H54 (cell line): ENCODE measurements around the gene CD274.
"Not testable (repeated sequence)": the region's sequence is repeated elsewhere in the genome, so short reads cannot be mapped to it uniquely, and the experiment has no call there.

Experiments used
- DNase-seq: peaks from one replicate; pipeline ENCODE4 v3.0.0; 2011; ENCODE audit warnings: low spot score, mixed read lengths; ENCODE audit not compliant: insufficient read length
- FAIRE-seq: peaks from 3 replicates; lab custom pipeline; 2011; peaks lifted over from hg19 to GRCh38; lab: Jason Lieb, UNC
- POLR2A ChIP-seq: IDR thresholded peaks from 2 replicates; pipeline ENCODE4 v1.6.1; 2011; ENCODE audit warnings: low read depth, mild to moderate bottlenecking, low read length

Gene CD274

DNA sequence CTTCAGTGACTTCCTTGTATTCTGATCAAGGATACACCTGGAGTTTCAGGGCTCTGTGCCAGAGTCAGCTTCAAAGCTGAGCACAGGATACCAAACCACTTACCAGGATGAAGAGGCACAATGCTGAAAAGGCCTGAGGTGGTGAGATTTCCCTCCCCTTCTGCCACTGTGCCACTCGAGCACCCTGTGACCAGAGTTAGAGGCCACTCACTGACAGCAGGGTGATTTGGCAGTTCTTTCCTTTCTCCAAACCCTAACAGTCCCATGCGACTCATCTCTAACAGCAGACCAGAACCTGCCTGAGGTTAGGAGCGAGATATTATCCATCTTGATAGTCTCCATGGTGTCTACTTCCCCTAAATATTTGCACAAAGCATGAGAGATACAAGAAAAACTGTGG, 14.4 kb upstream of the CD274 start:
- DNase-seq (no peak), FAIRE-seq (peak; percentile 6)
- no peak for TF ChIP-seq POLR2A

DNA sequence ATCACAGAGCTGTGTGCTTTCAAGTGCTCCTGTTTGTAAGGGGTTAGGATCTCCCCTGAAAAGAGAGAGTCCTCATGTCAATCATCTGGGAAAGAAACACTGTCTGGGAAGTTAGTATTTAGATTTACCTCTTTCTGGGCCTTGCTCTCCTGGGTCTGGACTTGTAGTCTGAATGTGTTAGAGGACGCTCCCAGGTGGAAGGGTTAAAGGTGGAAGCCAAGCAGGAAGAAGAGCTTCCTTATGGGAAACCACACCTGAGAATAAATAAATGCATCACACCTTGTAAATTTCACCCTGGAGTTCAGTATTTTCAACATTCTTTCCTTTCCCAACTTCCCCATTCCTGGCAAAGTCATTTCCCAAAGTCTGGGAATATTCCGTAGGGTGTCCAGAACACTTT, 13.9 kb upstream of the CD274 start:
- DNase-seq (no peak), FAIRE-seq (no peak)
- no peak for TF ChIP-seq POLR2A

DNA sequence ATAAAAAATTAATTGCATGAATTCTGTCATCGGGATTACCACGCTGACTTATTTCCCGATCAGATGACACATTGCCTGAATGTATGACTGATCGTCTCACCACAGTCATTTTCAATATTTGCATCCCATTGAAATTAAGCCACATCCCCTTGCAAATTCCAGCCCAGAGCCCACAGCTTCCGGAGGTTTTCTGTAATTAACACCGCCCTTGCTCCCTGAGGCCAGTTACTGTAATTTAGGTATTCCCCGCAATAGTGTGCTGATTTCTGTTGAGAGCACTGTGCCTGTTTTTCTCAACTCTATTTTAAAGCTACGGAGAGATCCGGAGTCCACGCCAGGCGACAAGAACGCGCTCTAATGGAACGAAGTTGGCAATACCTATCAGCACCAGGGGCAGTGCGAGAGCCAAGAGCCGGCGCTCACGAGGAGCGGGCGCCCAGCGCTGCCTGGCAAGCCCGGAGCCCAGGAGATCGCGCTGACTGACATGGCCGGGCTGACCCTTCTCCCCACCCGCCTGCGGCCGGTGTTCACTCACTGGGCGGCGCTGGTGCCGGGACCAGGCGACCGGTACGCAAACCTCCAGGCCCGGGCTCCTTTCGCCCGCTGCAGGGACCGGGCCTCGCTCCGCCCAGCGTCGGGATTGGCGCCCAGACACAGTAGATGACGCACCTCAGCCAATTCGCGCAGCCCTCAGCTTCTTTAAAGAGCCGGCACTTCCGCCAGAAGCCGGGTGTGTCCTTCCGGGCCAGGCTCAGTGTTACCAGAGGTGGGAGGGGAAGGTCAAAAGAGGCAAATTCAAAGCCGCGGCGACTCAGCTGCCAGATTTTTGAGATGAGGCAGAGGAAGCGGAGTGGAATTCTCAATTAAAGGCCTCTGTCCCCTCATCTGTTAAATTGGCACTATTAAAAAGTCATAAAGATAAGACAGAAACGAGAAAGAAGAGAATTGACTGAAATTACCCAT, 12.8 kb upstream of the CD274 start, which contains the start of gene PLGRKT:
Gene PLGRKT, minus strand, starts transcription at position 672 of the 963 bp plus-strand sequence. CDS start 5,948 bp downstream, outside the sequence.
- FAIRE-seq (peak; percentile 96), DNase-seq (peak; percentile 71)
- TF ChIP-seq POLR2A = peak; percentile 77

DNA sequence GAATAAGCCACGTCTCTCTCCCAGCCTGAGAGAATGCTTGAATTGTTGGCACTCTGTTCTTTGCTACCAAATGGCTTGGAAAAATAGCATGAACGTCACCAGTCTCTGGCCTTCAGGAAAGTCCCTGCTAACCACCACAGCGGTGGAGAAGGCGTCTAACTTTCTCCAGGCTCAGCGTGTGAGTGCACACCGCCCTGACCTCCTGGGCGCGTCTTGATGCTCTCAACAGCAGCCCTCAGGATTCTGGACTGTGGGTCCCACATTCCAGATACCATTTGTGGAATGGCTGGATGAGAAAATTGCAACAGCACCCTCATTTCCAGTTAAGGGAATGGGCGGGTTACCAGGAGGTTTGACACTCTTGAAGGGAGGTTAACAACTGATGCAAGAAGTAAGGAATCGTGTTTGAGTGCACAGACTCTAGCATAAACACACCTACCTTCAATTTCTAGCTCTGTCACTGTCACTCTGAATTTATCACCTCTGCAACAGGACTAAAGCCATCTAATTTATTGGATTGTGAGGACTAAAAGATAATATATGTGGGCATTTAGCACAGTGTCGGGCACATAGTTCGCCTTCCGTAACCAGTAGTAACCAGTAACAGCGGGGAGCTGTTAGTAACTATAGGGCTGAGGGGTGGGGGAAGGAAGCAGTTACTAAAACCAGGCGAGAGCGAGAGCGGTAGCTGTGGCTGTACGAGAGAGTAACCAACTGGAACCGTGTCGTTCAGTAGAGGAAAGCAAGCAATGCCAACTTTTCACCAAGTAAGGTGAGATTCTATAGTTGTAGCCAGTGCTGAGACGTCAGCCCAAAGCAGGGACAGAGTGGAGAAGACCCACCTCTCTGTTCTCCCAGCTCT, 11.8 kb upstream of the CD274 start:
- DNase-seq (no peak), FAIRE-seq (peak; percentile 52)
- TF ChIP-seq POLR2A = no peak

DNA sequence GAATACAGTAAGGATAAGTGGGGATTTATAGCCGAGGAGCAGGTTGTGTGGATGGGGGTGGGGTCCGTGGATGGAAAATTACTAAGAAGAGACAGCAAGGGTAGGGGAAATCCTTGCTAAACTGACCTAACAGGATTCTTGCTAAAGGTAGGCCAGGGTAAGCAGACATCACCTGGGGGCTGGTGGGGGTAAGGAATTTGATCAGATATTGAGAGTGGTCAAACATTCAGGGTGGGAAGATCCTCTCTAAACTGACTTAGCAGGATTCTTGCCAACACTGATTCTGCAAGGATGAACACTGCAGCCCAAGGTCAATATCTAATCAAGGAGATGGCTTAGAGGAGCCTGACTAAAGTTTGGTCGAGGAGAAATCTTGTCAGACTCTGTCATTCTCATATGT, 9.9 kb upstream of the CD274 start:
- TF ChIP-seq POLR2A = no peak
- FAIRE-seq (no peak), DNase-seq (no peak)

DNA sequence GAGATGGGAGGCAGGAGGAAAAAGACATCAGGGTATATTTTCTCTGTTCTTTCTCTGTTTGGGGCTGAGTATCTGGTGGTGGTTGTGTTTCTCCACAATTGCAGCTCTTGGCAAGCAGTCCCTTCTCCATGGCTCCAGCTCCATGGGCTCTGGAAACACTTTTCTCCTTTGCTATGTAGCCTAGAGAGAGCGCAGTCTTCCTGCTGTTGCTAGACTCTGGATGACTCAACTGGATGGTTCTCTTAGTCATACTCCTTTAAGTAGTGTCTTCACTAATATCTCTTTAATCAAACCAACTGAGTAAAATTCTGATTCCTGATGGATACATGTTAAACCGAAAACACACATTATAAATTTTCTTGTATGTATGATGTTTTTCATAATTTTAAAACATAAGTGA, 9.3 kb upstream of the CD274 start:
- DNase-seq (no peak), FAIRE-seq (peak; percentile 76)
- no peak for TF ChIP-seq POLR2A

DNA sequence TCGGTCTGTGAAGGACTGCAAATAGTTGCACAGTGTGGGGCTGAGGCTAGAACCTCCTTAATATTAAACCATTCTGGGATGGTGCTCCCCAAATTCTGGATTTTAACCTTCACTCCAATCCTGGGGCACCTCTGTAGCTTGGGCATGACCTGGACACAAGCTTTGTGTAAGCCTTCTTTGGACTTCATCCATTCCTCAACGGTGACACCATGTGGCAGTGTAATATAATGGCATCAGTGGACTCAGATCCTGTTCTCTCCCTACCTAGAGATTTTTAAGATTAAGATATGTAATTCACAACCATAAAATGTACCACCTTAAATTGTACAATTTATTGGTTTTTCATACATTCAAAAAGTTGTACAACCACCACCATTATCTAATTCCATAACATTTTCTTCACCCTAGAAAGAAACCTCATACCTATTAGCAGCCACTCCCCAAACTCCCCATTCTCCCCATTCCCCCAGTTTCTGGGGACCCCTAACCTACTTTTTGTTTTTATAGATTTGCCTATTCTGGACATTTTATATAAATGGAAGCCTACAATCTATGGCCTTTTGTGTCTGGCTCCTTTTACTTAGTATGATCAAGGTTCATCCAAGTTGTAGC, 7.8 kb upstream of the CD274 start:
- FAIRE-seq = peak; percentile 96
- DNase-seq = no peak
- TF ChIP-seq POLR2A = no peak

DNA sequence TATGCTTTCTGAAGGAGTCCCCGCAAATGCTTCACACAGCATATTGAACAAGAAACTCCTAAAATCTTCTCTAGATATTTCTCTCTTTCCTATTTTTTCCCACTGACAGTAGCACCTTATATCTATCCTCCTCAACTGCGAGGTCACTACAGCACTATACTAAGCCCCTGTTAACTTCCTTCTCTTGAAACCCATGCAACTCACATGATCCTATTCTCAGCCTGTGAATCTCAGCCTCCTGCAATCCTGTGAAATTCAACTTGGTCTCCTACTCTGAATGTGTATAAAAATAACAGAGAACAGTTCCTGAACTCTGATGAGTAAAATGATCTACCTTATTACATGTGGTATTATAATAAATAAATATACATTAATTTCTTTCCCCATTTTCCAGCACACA, 6.5 kb upstream of the CD274 start:
- FAIRE-seq (no peak), DNase-seq (no peak)
- TF ChIP-seq POLR2A = no peak

DNA sequence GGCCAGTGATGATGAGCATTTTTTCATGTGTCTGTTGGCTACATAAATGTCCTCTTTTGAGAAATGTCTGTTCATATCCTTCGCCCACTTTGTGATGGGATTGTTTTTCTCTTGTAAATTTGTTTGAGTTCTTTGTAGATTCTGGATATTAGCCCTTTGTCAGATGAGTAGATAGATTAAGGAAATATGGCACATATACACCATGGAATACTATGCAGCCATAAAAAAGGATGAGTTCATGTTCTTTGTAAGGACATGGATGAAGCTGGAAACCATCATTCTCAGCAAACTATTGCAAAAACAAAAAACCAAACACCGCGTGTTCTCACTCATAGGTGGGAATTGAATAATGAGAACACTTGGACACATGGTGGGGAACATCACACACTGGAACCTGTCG, 5.2 kb upstream of the CD274 start:
- FAIRE-seq, DNase-seq: not testable (repeated sequence)

DNA sequence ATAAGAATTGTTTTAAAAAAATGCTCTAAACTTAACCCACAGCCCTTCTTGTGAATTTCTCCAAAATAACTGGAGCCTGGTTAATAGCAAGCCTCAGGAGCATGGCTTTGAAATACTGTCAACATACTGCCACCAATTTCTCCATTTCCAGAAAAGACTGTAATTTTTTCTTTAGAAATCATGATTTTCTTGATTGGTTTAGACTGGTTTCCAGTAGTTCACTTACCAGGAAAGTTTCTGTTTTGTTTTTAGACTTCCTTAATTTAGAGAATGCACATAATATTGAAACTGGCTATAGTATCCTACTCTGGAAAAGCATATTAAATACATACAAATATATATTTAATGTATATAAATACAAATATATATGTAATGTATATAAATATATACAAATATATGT, 4.5 kb upstream of the CD274 start:
- TF ChIP-seq POLR2A = no peak
- no peak for DNase-seq
- no peak for FAIRE-seq

DNA sequence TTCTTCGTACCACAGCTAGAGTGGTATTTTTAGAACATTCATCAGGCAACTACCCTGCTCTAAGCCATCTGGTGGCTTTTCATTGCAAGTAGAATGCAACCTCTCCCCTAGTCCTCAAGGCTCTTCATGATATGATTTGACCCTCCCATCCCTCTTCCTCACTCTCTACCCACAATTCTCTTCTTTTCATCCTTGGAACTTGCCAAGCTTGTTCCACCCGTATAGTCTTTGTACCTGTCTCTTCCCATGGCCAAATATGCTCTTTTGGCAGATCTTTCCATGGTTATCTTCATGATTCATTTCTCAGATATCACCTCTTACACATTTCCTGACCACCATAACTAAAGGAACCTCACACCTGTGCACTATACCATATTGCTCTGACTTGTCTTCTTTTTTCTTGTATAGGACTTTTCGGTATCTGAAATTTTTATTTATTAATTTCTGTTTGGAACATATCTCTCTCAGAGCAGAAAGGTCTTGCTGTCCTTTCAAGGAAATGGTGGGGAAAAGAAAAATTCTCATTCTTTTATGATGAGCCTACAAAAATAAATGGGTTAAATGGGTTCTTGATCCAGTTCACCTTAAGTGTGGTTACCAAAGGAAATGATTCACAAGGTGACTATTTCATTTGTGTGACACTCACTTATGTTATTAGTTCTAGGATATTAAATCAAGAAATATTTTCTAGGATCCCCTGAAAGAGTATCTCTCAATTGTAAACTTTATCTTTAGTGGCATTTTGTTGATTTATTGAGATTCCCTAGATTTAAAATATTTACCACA, 3.7 kb upstream of the CD274 start:
- no peak for TF ChIP-seq POLR2A

DNA sequence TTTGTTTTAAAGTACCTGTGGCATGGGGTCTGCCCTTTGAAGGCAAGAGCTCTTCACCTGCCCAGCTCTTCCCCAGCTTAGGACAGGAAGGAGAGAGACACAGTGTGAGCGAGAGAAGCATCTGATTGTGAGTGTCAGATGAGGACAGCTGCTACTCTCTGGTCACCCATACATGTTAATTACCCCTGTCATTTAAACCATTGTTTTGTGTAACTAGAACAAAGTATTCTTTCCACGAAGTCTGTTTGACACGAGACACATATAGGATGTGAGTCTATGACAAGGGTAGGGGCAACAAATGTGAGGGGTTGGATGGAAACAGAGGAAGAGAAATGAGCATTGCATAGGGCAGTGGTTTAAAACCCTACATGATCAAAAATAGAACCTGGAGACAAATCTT, 3.0 kb upstream of the CD274 start:
- DNase-seq (no peak), FAIRE-seq (peak; percentile 57)
- no peak for TF ChIP-seq POLR2A

More for the DNA sequence above, 3.7 kb upstream of the CD274 start:
- peak; percentile 72 for FAIRE-seq
- DNase-seq = no peak

DNA sequence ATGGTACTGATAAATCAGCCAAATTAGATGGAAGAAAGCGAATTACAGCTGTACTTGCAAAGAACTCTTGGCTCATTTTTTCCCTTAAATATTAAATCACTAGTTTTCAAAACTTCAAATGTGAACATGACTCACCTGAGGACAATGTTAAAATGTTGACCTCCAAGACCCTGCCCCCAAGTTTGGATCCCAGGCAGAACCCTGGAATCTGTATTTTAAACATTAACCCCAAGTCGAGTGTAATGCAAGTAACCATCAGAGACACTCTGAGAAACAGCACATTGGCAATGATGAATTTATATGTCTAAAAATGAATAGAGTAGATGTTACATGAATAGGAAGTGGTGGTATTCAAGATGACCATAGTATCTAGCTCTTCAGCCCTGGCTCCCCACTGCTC, 2.3 kb upstream of the CD274 start:
- FAIRE-seq (no peak), DNase-seq (no peak)
- no peak for TF ChIP-seq POLR2A
